ENCODE data around the gene GALNT3.

DNA sequence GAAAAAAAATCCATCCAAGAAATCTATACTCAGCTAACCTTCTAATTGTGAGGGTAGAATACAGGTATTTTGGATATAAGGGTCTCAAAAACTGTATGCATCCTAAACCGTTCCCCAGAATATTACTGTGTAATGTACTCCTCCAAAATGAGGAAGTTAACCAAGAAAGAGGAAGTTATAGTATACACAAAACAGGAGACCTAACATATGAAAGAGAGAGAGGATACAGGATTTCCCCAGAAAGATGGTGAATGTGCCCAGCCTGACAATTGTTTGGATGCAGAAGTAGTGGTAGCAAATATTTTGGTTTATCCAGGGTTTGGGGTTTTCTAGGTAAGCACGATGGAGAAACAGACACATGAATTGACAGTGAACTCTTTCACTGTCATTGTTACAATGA is 50.6 kb downstream of the GALNT3 start:
- TF ChIP-seq, protein P1, sequence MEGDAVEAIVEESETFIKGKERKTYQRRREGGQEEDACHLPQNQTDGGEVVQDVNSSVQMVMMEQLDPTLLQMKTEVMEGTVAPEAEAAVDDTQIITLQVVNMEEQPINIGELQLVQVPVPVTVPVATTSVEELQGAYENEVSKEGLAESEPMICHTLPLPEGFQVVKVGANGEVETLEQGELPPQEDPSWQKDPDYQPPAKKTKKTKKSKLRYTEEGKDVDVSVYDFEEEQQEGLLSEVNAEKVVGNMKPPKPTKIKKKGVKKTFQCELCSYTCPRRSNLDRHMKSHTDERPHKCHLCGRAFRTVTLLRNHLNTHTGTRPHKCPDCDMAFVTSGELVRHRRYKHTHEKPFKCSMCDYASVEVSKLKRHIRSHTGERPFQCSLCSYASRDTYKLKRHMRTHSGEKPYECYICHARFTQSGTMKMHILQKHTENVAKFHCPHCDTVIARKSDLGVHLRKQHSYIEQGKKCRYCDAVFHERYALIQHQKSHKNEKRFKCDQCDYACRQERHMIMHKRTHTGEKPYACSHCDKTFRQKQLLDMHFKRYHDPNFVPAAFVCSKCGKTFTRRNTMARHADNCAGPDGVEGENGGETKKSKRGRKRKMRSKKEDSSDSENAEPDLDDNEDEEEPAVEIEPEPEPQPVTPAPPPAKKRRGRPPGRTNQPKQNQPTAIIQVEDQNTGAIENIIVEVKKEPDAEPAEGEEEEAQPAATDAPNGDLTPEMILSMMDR (IDR thresholded peaks at IDR 0.05; ENCODE audit: insufficient read depth, low read length, poor library complexity, severe bottlenecking): no peak
- TF ChIP-seq EZH2phosphoT487 (conservative IDR thresholded peaks at IDR 0.05; ENCODE audit: low read length): no peak
